GM18526 (cell line): ENCODE results near the gene ITGB8.

Experiments
- POLR2A ChIP-seq: IDR thresholded peaks from 3 replicates; pipeline ENCODE4 v1.6.1; 2011; ENCODE audit not compliant: insufficient read length; ENCODE audit errors: extremely low read depth

The ITGB8 gene

DNA sequence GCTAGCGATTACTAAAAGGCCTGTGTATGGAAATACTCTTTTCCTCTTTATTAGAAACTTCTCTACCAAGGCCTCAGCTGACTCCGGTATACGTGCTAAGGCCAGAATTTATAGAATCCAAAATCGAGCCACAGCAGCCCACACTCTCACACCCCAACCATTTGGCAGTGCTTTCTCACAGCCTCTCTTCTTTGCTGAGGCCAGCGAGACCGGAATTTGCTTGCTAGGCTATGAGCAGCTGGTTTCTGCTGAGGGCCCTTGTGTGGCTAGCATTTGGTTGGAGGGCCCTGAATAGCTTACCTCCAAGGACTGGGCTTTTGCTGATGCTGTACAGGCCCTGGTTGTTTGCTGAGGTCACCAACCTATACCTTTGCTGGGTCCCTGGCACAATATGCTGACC is 46.1 kb downstream of the ITGB8 start:
- no peak for TF ChIP-seq POLR2A

DNA sequence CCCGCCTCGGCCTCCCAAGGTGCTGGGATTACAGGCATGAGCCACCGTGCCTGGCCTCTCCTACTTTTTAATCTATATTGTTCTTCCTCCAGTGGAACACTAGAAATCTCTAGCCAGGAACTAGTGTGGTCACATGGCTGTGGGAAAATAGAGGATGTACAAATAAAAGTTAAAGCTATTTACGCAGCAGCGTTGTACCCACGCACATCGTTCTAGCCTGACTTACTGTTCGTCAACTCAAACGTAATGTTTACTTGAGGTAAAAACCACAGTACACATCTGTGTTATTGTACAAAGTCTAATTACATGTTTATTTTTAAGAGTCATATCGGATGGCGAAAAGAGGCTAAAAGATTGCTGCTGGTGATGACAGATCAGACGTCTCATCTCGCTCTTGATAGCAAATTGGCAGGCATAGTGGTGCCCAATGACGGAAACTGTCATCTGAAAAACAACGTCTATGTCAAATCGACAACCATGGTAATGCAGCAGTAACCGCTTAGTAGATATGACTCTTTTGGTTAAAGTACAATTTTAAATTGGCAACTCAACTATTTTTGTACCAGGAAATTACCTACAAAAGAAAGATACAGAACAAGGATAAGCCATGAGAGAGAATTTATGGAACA is 50.8 kb downstream of the ITGB8 start:
- no peak for TF ChIP-seq POLR2A

DNA sequence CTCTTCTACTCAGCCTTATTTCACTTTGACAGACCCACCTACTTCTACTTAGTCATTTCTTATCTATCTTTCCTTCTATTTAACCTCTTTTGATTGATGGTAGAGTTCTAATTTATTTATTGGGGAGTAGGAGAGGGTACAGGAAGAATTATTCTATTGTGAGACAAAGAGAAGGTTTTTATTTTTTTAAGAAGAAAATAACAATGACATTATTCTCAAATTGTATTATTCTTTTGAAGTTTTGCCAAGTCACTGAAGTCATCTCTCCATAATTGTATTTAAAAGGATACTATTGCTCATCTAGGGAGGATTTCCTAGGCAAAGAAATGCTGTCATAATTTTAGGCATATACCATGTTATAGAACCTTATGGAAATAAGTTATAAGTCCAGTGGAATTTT is 52.7 kb downstream of the ITGB8 start:
- no peak for TF ChIP-seq POLR2A

DNA sequence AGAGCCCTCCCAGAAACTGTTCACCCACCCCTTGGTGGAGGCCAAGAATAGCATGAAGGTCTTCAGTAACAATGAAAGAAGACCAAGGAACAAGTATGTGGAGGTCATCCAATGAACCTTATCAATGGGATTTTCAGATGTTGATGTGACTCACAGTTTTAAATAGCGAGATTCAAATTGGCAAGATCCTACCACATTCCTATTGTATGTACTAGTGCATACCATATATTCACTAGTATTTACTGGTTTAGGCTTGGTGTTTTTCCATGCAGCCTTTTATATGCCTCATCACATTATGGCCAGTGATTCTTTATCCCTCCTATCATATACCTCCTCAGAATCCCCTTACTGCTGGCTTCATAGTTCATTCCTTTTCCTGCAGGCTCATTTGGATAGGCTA is 54.4 kb downstream of the ITGB8 start:
- no peak for TF ChIP-seq POLR2A

DNA sequence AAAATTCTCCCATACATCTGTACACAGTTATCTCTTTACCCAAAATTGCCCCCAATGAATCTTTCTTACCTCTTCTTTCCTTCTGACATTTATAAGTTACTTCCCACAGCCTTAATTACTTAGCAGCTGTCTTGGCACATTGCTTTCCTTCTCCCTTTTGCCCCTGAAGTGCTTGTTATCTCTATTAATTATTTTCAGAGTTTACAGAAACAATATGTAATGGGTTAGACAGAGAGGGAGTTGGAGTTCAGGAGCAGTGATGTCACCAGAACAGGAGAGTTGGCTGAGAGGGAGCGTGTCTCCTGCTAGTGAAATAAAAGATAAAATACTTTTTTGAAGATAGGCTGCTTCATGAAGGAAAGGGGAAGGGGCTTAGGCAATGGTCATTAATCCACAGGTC is 57.4 kb downstream of the ITGB8 start:
- TF ChIP-seq POLR2A = no peak

DNA sequence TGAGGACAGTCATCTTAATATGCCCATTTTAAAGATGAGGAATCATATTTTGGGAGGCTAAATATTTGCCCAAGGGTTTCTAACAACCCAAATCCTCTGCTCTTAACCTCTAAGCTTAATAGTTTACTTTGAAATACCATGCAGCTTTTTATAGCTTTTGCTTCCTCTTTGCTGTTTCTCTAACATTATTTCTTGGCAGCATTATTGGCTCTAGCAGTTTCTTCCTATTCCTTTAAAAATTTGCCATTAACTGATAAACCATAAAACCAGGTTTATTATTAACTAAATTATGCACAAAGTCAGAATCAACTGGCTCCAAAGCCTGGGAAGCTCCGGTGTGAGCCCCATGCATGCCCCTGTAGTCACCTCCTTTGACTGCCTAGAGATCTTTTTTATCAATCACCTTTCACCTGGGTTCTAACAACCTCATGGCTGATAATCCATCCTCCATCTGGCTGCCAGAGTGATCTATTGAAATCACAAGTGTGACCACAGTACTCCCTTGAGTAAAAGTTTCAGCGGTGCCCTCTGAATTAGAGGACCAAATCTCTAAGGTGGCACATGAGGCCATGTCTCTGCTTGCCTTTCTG is 62.4 kb downstream of the ITGB8 start:
- TF ChIP-seq POLR2A = no peak

DNA sequence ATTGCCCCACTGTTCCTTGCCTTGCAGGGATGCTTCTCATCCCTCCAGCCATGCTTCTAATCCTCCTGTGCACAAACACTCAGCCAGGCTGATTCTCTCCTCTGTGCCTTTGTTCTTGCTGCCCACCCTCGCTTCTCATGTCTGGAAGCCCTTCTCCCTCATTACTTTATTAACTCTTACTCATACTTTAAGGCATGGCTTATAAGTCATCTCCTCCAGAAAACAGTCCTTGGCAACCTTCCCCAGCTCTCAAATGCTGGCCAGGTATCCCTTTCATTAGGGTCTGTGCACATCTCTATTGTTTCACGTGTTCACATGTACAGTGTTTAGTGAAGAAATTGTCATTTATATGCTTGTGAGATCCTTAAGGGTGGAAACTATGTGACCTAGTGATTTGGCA is 62.9 kb downstream of the ITGB8 start:
- no peak for TF ChIP-seq POLR2A

DNA sequence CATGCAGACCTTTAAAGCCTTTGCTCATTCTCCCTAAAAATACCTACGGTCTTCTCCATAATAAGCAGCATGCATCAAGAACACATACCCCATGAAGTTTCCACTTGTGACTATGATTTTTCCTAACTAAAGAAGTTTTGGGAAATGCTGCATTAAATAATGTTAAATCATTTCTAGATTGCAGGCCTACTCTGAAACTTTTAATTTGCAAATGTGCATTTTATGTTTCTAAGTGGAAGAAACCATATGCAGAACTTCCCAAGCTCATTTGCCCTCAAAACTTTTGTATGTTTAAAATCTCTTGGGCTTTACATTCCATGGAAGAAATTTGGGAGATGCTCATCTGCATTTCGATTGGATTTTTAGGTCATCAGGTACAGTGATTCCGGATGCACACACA is 63.6 kb downstream of the ITGB8 start:
- TF ChIP-seq POLR2A = no peak

DNA sequence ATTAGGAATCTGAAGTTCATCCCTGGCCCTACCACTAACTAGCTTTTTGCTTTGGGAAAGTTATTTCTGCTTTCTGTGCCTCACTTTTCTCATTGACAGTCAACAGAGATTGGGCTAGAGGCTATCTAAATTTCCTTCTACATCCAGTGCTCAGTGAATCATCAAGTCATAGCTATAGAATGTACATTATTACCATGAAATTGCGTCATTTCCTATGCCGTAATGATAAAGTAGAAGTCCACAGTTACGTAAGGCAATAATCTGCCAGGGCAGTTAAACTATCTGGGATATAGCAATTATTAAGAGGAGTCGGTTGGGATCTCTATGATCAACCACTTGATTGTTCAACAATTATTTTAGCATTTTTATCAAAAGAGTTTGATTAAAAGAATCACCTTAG is 64.4 kb downstream of the ITGB8 start:
- TF ChIP-seq POLR2A = no peak

DNA sequence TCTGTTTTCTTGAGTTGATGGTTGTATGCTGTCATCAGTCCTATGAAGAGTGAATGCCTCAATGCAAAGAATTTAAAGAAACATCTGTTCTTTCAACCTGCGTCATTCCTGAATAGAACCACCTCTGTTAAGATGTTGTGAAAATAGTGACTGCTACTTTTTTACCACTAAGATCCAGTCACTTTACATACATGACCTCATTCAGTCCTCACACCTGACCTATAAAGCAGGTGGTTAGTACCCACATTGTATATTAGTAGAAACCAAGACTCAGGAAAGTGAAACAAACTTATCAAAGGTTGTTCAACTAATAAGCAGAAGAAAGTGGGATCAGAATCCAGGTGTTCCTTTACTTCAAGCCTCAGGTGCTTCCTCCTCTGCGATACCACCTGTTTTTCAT is 64.8 kb downstream of the ITGB8 start:
- no peak for TF ChIP-seq POLR2A

DNA sequence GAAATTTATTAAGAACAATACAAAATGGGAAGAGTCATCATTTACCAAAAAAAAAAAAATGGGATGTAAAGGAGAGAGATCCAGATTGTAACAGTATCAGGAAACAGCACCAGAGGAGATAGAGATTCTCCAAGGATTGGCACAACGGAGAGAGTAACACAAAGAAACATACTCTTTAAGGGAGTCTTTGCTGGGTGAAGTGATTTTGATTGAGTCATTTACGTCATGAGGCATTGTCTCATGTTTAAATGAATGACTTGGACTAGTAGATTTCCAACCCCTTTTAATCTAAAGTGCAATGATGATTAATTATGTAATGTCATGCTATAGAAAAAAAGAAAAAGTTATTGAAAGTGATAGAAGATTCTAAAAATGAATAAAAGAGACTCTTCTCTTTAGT is 68.8 kb downstream of the ITGB8 start:
- TF ChIP-seq POLR2A = no peak

DNA sequence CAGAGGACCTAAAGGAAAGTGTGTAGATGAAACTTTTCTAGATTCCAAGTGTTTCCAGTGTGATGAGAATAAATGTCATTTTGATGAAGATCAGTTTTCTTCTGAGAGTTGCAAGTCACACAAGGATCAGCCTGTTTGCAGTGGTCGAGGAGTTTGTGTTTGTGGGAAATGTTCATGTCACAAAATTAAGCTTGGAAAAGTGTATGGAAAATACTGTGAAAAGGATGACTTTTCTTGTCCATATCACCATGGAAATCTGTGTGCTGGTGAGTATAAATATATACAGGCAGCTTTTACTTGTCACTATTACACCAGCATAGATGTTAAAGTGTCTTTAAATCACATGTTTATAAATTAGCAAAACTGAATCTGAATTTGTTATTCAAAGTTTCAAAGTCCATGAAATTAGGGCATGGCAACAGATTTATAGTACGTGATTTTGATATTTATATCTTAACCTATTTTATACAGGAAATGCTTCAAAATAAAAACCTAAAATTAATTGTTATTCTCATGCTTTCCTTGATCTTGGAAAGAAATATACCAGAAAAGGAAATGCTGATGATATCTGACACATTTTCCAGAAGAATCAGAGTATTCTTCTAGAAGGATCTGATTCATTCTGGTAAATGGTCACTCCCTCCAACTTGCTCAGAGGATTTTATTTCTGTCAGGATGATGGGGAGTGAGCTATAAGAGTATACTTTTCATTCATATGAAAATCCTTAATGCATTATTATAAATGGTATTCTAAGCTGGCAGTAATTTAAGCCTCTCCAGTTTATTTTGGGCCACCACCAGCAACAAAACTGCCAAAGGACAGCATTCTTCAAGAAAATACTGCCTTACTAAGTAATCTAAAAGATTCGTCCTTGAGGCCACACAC is 71.4 kb downstream of the ITGB8 start:
- TF ChIP-seq POLR2A = no peak

DNA sequence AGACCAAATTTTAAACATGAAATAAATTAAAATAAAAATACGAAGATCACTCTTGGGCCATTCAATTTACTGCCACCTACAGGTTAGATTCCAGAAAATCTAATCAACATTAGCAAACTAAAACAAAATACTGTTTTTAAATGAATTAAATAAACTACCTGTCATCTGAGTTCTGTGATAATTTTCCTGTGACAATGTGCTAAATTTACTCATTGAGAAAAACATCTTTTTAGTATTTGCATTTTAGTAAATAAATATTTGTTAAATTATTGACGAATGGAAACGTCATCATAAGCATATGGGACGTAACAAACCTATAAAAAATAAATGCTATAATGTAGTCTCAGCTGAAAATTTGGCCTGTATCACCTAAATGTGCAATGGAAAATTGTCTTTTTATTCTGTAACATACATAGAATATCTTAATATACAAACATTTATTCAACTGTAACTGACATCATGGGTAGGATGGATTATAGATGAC is 72.1 kb downstream of the ITGB8 start:
- TF ChIP-seq POLR2A = no peak

DNA sequence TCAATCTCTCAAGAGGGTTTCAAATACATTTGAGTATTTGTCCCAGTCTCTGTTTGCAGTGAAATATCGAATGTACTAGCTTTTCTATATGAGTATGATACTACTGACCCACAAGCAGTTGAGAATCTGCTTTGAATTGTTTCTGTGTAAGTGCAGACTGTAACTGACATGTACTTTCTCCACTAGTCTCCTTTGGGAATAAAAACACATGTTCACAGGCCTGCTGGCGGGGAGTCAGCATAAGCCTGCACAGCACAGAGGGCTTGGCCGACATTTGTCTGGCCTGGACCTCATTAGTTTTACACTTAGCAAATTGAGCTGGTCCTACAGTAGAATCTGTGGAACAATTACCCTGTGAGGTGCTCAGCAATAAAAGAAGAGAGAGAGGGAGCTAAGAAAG is 72.6 kb downstream of the ITGB8 start:
- no peak for TF ChIP-seq POLR2A

DNA sequence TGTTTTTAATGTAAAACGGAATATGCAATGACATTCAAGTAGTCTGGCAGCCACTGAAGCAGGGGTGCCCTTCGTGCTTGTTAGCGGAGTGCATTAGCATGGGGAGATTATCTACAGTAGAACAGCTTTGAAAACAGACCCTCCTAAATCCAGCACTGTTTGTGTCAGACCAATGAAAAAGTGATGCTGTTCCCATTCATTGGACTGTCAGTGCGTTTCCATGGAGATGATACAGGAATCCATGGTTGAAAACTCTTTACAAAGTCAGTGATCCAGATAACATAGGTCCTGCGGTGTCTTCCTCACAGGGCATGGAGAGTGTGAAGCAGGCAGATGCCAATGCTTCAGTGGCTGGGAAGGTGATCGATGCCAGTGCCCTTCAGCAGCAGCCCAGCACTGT is 73.6 kb downstream of the ITGB8 start:
- no peak for TF ChIP-seq POLR2A
